ENCODE data around the gene TMEM237.
A peak's percentile ranks its signal among the peaks of the same experiment; 100 is the strongest.
"Not testable (repeated sequence)": the region's sequence is repeated elsewhere in the genome, so short reads cannot be mapped to it uniquely, and the experiment has no call there.

The TMEM237 gene, protein sequence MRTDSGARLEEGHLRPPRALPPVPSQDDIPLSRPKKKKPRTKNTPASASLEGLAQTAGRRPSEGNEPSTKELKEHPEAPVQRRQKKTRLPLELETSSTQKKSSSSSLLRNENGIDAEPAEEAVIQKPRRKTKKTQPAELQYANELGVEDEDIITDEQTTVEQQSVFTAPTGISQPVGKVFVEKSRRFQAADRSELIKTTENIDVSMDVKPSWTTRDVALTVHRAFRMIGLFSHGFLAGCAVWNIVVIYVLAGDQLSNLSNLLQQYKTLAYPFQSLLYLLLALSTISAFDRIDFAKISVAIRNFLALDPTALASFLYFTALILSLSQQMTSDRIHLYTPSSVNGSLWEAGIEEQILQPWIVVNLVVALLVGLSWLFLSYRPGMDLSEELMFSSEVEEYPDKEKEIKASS

DNA sequence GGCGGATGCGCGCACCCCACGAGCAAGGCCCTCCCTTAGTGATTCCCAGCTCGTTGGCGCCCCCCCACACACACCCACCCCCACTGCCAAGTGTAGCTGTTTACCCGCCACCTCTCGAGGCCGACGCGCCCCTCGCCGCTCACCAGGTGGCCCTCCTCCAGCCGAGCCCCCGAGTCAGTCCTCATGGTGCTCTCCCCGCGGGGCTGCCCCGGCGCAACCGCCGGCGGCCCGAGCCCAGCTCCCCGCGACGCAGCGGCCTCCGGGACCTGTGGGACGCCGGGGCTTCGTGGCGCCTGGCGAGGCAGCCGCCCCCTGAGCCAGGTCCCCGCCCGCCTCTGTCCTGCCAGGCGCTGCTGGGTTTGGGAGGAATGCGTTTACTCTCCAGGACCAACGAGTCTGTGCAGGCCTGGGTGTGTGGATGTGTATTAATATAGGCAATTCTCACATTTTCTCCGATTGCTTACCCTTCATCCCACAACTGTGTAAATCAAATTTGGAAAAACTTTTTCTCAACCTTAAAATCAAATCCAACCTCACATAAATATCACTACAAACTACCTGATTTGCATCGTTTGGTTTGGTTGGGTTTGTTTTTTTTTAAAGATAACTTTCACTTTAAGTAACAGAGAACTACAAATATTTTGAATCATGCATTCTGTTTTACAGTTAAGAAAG lies at the start of gene TMEM237:
TMEM237 (minus strand) TSS at position 288 of the 675 bp plus-strand sequence; CDS start at position 185, 103 bp downstream.
- no peaks in the 10 kb centered on the region for H3K27me3 ChIP-seq (ENCODE audit: low read depth)
- no peaks in the 10 kb centered on the region for H3K4me1 ChIP-seq
- no peaks in the 10 kb centered on the region for H3K9me3 ChIP-seq
- DNase-seq (ENCODE audit: low spot score in 2 of 2), result peak in 1 of 2 experiments; percentile 52
- H3K36me3 ChIP-seq (replicated peaks), result peaks cover under 1% of the 10 kb centered on the region; the same call in 1 of the 2 replicates
- H3K4me3 ChIP-seq, result peak within 1 kb of the TSS; percentile 75
- in situ Hi-C loops (cut with MboI; ENCODE audit: low sequenced_read_pairs), result no loop called here

DNA sequence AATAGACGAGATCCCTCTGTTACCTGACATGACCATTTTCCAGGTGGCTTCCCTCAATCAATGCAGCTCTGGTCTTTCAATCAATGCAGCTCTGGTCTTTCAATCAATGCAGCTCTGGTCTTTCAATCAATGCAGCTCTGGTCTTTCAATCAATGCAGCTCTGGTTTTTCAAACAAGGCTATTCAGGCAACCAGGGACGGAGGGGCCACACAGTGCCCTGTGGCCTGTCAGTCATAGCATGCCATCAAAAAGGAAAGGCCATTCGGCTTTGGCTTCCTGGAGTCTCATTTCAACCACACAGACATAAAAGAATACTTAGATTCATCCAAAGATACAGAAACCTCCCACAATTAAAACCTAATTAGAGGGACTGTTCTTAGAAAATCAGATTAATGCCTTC lies 41.9 kb upstream of the TMEM237 start:
- in situ Hi-C loops (cut with MboI; ENCODE audit: low sequenced_read_pairs), result no loop called here
- peaks cover 4% of the 10 kb centered on the region for H3K27me3 ChIP-seq (ENCODE audit: low read depth)

DNA sequence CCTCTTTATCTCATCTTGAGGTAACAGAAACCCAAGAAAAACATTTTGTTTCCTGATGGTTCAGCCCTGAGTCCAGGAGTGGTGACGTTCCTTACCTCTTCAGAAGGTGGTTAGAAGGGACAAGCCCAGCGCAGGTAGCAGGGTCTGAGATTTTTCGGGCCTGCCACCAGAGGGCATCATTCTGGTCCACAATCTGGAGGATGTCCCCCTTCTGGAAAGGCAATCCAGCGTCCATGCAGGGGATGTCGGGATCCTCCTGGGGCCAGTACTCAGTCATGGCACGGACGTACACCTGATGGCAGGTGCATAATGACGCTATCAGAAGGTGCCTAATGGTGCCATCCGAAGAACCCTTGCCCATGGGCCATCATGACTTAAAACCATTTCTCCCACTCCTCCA lies 37.4 kb upstream of the TMEM237 start:
- no peak overlapping the region for H3K4me3 ChIP-seq
- no peaks in the 10 kb centered on the region; the same call in 1 of the 2 replicates for H3K27me3 ChIP-seq (ENCODE audit: low read depth)
- no peaks in the 10 kb centered on the region for H3K36me3 ChIP-seq (replicated peaks)
- no peaks in the 10 kb centered on the region for H3K4me1 ChIP-seq
- DNase-seq (ENCODE audit: low spot score in 2 of 2), result peak in 1 of 2 experiments; percentile 68
- no peaks in the 10 kb centered on the region for H3K9me3 ChIP-seq
- in situ Hi-C loops (cut with MboI; ENCODE audit: low sequenced_read_pairs), result no loop called here

More for the DNA sequence above, 41.9 kb upstream of the TMEM237 start:
- Histone ChIP-seq H3K9me3 (no peaks in the 10 kb centered on the region), H3K4me3 (no peak overlapping the region), H3K4me1 (no peaks in the 10 kb centered on the region), H3K36me3 (replicated peaks) (no peaks in the 10 kb centered on the region)
- no peak for DNase-seq (ENCODE audit: low spot score in 2 of 2)

DNA sequence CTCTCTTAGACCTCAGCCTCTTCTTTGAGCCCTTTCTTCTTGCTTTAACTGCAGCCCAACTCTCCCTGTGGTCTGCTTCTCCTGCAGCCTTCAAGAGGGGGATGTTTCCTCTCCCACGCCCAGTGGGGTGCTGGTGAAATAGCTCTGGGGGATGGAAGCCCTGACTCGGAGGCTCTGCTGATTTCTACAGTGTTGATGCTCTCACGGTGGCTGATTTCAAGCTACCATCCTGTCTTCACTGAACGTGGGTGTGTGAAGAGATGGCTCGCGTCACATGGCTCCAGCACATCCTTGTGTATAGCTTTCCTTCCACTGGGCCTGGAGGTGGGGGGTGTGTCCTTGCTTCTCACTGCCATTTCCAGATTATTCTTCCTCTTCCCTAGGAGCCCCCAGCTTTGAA lies 35.1 kb upstream of the TMEM237 start:
- H3K36me3 ChIP-seq (replicated peaks), result no peaks in the 10 kb centered on the region
- no peaks in the 10 kb centered on the region for H3K4me1 ChIP-seq
- no peaks in the 10 kb centered on the region for H3K9me3 ChIP-seq
- H3K4me3 ChIP-seq, result no peak overlapping the region
- no peaks in the 10 kb centered on the region for H3K27me3 ChIP-seq (ENCODE audit: low read depth)
- DNase-seq (ENCODE audit: low spot score in 2 of 2), result no peak
- in situ Hi-C loops (cut with MboI; ENCODE audit: low sequenced_read_pairs), result no loop called here

DNA sequence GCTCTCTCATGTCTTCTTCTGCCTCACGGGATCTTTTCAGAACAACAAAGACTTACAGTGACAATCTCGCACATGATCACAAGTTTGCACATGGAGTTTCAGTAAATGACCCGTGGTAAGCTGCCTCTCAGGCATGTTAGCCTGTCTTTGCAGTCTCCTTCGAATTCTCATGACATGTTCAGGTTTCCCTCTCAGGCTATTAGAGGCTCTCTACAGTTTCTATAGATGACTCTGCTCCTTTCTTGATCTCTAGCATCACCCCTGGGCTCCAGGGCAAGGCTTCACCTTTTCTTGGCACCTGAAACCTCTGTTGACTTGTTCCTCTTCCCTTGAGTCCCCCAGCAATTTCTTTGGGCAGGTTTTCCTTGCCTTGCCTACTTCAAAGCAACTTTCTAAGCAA lies 32.2 kb upstream of the TMEM237 start:
- Histone ChIP-seq H3K4me3 (no peak overlapping the region), H3K27me3 (ENCODE audit: low read depth) (no peaks in the 10 kb centered on the region), H3K9me3 (no peaks in the 10 kb centered on the region), H3K36me3 (replicated peaks) (no peaks in the 10 kb centered on the region), H3K4me1 (no peaks in the 10 kb centered on the region)
- no peak for DNase-seq (ENCODE audit: low spot score in 2 of 2)
- in situ Hi-C loops (cut with MboI; ENCODE audit: low sequenced_read_pairs), result no loop called here

DNA sequence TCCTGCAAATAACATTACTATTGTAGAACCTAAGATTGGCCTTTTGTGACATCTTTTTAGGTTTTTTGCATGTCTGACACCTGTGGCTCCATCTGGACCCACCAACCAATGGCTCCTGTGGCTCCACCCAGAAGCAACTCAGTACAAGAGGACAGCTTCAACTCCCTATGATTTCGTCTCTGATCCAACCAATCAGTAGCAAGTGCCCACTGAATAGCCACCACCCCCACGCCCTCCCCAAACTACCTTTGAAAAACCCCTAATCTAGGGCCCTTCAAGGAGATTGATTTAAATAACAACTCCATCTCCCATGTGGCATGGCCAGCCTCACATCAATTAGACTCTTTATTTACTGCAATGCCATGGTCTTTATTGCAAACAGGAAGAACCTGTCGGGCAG lies 31.5 kb upstream of the TMEM237 start:
- DNase-seq (ENCODE audit: low spot score in 2 of 2), result no peak
- Histone ChIP-seq H3K4me1 (no peaks in the 10 kb centered on the region), H3K27me3 (ENCODE audit: low read depth) (no peaks in the 10 kb centered on the region), H3K36me3 (replicated peaks) (no peaks in the 10 kb centered on the region), H3K9me3 (no peaks in the 10 kb centered on the region), H3K4me3 (no peak overlapping the region)
- in situ Hi-C loops (cut with MboI; ENCODE audit: low sequenced_read_pairs), result no loop called here

DNA sequence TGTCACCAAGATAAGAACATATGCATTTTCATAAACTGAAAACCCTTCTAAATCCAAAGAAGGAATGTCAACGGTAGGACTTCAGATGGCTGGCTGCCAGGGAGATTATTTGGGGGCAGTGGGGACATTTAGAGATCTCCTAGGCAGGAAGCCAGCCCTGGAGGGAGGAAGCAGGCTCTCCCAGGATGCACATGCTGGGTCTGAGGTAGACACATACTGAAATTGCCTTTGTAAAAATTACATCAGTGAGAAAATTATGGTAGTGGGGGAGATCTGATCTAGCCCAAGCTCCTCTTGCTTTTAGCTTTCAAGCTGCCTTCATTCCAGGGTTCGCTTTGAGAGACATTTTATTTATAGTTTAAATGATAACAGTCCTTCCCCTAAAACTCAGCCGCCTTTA lies 31.0 kb upstream of the TMEM237 start:
- in situ Hi-C loops (cut with MboI; ENCODE audit: low sequenced_read_pairs), result no loop called here
- Histone ChIP-seq H3K4me3 (no peak overlapping the region), H3K36me3 (replicated peaks) (no peaks in the 10 kb centered on the region), H3K27me3 (ENCODE audit: low read depth) (no peaks in the 10 kb centered on the region), H3K9me3 (no peaks in the 10 kb centered on the region), H3K4me1 (no peaks in the 10 kb centered on the region)
- DNase-seq (ENCODE audit: low spot score in 2 of 2), result no peak

DNA sequence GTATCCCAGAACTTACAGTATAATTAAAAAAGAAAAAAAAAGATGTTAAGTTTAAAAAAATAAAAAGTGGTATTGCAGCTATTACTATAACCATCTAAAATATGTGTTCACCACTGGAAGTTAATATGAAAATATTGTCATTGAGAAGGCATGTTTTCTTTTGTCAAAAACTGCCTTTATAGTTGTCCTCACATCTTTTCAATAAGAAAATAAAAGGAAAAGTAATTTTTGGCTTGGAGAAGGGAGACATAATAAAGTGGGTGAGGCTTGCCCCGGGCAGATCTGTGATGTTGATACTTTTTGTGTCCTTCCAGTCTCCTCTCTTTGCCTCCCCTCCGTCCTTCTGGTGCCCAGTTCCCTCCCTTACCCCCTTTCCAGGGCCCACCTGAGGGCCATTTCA lies 30.2 kb upstream of the TMEM237 start:
- no peak for DNase-seq (ENCODE audit: low spot score in 2 of 2)
- no peak overlapping the region for H3K4me3 ChIP-seq
- in situ Hi-C loops (cut with MboI; ENCODE audit: low sequenced_read_pairs), result no loop called here
- no peaks in the 10 kb centered on the region for H3K4me1 ChIP-seq
- no peaks in the 10 kb centered on the region for H3K27me3 ChIP-seq (ENCODE audit: low read depth)
- no peaks in the 10 kb centered on the region for H3K36me3 ChIP-seq (replicated peaks)
- H3K9me3 ChIP-seq, result no peaks in the 10 kb centered on the region

DNA sequence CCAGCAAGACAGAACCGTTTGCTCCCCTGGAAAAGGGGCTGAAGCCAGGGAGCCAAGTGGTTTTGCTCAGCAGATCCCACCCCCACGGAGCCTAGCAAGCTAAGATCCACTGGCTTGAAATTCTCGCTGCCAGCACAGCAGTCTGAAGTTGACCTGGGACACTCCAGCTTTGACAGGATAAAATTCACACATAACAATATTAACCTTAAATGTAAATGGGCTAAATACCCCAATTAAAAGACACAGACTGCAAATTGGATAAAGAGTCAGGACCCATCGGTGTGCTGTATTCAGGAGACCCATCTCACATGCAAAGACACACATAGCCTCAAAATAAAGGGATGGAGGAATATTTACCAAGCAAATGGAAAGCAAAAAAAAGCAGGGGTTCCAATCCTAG lies 27.9 kb upstream of the TMEM237 start:
- in situ Hi-C loops (cut with MboI; ENCODE audit: low sequenced_read_pairs); H3K4me1 ChIP-seq; H3K9me3 ChIP-seq; H3K36me3 ChIP-seq (replicated peaks); H3K4me3 ChIP-seq; H3K27me3 ChIP-seq (ENCODE audit: low read depth); DNase-seq (ENCODE audit: low spot score in 2 of 2): not testable (repeated sequence)

DNA sequence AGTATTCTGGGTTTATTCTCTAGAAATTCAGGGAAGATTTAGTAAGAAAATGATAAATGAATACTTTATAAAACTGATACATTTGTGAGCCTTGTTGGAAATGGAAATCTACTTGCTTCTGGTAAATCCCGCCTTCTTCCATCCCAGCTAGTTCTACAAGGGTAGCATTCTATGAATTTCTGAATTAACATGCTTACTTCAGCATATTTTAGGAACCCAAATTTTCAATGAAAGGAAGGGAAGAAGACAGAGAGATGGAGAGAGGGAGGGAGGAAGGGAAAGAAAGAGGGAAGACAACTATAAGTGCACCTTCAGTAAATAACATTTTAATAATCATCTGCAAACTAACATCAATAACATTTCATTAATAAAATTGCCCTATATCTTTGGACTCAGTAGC lies 26.6 kb upstream of the TMEM237 start:
- Histone ChIP-seq H3K4me3 (no peak overlapping the region), H3K9me3 (no peaks in the 10 kb centered on the region), H3K36me3 (replicated peaks) (no peaks in the 10 kb centered on the region), H3K4me1 (no peaks in the 10 kb centered on the region), H3K27me3 (ENCODE audit: low read depth) (no peaks in the 10 kb centered on the region)
- DNase-seq (ENCODE audit: low spot score in 2 of 2), result no peak
- in situ Hi-C loops (cut with MboI; ENCODE audit: low sequenced_read_pairs), result no loop called here

DNA sequence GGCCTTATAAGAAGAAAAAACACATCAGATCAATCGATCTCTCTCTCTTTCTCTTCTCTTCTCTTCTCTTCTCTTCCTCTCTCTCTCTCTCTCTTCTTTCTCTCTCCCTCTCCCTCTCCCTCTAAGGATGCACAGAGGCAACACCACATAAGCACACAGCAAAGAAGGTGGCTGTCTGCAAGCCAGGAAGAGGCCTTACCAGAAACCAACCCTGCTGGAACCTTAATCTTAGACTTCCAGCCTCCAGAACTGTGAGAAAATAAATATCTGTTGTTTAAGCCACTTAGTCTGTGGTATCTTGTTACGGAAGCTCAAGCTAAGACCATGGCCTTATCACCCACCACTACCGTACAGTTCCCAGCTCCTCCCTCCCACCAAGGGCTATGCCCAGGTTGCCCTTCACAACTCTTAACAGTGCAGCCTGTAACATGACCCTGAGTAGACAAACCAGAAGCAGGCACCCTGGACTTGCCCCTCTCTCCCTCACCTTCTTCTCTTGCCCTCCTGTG lies 25.2 kb upstream of the TMEM237 start:
- H3K9me3 ChIP-seq, result no peaks in the 10 kb centered on the region
- H3K4me1 ChIP-seq, result peaks cover 5% of the 10 kb centered on the region; the same call in 1 of the 2 replicates
- no peaks in the 10 kb centered on the region for H3K36me3 ChIP-seq (replicated peaks)
- no peak overlapping the region for H3K4me3 ChIP-seq
- in situ Hi-C loops (cut with MboI; ENCODE audit: low sequenced_read_pairs), result no loop called here
- DNase-seq (ENCODE audit: low spot score in 2 of 2), result no peak
- H3K27me3 ChIP-seq (ENCODE audit: low read depth), result no peaks in the 10 kb centered on the region

DNA sequence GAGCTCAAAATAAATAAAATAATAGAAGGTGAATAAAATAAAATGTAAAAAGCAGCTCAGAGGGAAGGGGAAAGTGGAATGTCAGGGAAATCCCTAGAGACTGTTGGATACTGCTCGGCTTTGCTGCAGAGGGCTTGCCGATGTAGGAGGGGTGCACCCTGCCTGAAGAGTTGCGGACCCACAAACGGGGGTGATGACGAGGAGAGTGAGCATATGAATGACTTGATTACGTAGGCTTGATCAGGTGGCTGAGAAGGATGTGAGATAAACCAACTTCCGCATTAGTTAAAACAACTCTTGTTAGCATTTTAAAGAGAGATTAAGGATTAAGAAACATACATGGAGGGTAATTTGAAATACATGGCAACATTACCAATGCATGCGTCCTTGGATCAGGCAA lies 21.0 kb upstream of the TMEM237 start:
- Histone ChIP-seq H3K36me3 (replicated peaks) (no peaks in the 10 kb centered on the region), H3K4me1 (peaks cover 5% of the 10 kb centered on the region; the same call in 1 of the 2 replicates), H3K27me3 (ENCODE audit: low read depth) (no peaks in the 10 kb centered on the region), H3K4me3 (no peak overlapping the region), H3K9me3 (no peaks in the 10 kb centered on the region)
- in situ Hi-C loops (cut with MboI; ENCODE audit: low sequenced_read_pairs), result no loop called here
- DNase-seq (ENCODE audit: low spot score in 2 of 2), result no peak

DNA sequence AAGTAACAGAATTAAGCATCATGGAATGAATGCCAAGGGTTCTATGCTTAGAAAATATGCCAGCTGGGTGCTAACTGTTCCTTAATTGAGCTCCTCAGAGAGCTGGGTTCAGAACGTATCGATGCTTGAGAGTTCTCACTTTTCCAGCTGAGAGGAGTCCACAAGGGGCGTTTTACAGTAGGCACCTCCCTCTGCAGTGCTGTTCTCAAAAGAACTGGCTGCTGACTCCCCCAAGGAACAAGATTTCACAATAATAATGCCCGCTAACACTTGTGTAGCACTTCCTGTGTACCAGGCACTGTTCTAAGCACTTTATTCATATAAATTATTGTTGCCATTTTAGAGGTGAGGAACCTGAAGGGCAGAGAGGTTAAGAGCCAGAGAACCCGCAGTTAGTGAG lies 18.1 kb upstream of the TMEM237 start:
- in situ Hi-C loops (cut with MboI; ENCODE audit: low sequenced_read_pairs), result no loop called here
- no peaks in the 10 kb centered on the region for H3K27me3 ChIP-seq (ENCODE audit: low read depth)
- H3K4me3 ChIP-seq, result no peak overlapping the region
- H3K9me3 ChIP-seq, result no peaks in the 10 kb centered on the region
- H3K36me3 ChIP-seq (replicated peaks), result no peaks in the 10 kb centered on the region
- no peak for DNase-seq (ENCODE audit: low spot score in 2 of 2)
- H3K4me1 ChIP-seq, result peaks cover 5% of the 10 kb centered on the region; the same call in 1 of the 2 replicates

DNA sequence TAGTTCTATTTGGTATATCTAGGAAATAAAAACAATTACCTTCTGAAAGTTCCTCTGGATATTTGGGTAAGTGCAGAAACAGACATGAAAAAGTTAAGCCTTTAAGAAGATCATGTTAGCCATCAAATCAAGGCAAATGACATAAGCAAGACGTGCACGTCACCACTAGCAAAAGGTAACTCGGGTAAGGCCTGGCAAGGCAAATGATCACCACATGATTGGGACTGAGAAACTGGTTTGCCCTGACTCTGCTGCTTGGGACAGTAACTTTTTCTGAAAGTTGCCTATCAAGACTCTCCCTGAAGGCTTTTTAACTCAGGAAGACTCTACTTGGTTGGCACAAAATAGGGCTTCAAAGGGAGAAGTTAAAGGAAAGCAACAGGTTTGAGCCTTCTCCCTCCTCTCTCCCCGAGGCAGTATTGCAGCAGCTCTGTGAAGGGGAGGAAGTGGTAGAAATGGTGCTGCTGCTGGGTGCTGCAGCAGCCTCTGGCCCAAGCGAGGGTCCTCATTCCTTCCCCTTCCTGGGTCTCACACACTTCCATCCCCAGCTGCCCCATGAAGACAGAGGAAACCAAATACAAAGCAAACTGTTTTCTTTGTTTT lies 17.1 kb upstream of the TMEM237 start:
- Histone ChIP-seq H3K4me3 (no peak overlapping the region), H3K27me3 (ENCODE audit: low read depth) (no peaks in the 10 kb centered on the region), H3K9me3 (no peaks in the 10 kb centered on the region), H3K4me1 (peaks cover 5% of the 10 kb centered on the region; the same call in 1 of the 2 replicates), H3K36me3 (replicated peaks) (no peaks in the 10 kb centered on the region)
- no peak for DNase-seq (ENCODE audit: low spot score in 2 of 2)
- in situ Hi-C loops (cut with MboI; ENCODE audit: low sequenced_read_pairs), result no loop called here

Data from HAP-1 (cell line).